GM12878 (cell line): ENCODE results near the gene ARSJ. TPM values are rescaled to one million over a fixed set of nuclear protein-coding genes. Genes with fewer than 3 reads are reported as not detected.

Experiments
- ATAC-seq: fragments of 200-7000 bp; cut with Tn5 transposase; 3 replicates; pipeline ENCODE4 v1.9.1; 2020; ENCODE audit warnings: mild to moderate bottlenecking, moderate library complexity
- BruUV-seq: library from RNA; stranded (reverse); fragments of 400-500 nt; replicated peaks from 2 replicates; lab custom pipeline; 2021; lab: Mats Ljungman, UMichigan
- CTCF ChIA-PET: fragments of 300-600 bp; sonication (Branson Sonifier 250); formaldehyde crosslinking; extraction: SDS; loops from one replicate; lab custom pipeline; 2021; ENCODE audit warnings: inconsistent platforms; lab: Yijun Ruan, JAX
- POLR2A ChIA-PET: fragments of 350-600 bp; formaldehyde crosslinking; extraction: SDS; loops from one replicate; lab custom pipeline; 2021; ENCODE audit warnings: inconsistent platforms; lab: Charles Lee
- RAD21 ChIA-PET: fragments of 300-600 bp; sonication (Branson Sonifier 250); formaldehyde crosslinking; loops from one replicate; lab custom pipeline; 2023; ENCODE audit warnings: antibody characterized with exemption; ENCODE audit not compliant: unreplicated experiment; lab: Charles Lee
- SMC1A ChIA-PET: fragments of 300-600 bp; sonication (Branson Sonifier 250); formaldehyde crosslinking; loops from one replicate; lab custom pipeline; 2023; ENCODE audit not compliant: unreplicated experiment, uncharacterized antibody; lab: Charles Lee
- DNase-seq: peaks from one replicate; pipeline ENCODE4 v3.0.0-alpha.2; 2011; ENCODE audit warnings: low read depth, low spot score
- FAIRE-seq: peaks from 3 replicates; lab custom pipeline; 2011; peaks lifted over from hg19 to GRCh38; lab: Jason Lieb, UNC
- H2AFZ ChIP-seq: 2 replicates; pipeline ENCODE4 v1.6.0; 2011; ENCODE audit warnings: low read depth, low read length, control low read depth; ENCODE audit not compliant: control insufficient read depth
- H3K27ac ChIP-seq: 2 replicates; pipeline ENCODE4 v1.5.1; 2011; ENCODE audit warnings: control low read depth; ENCODE audit not compliant: control insufficient read depth, insufficient read depth
- H3K27me3 ChIP-seq, 2 experiments: replicated peaks in 1 of 2; 2 replicates each; pipeline versions ENCODE4 v1.6.0 to v1.6.1; 2011; ENCODE audit warnings: low read length in 1 of 2; ENCODE audit not compliant: control insufficient read depth in 2 of 2, insufficient read depth in 2 of 2
- H3K36me3 ChIP-seq, 2 experiments: 2 replicates each; pipeline ENCODE4 v1.5.1; 2011; ENCODE audit warnings: low read length in 1 of 2; ENCODE audit not compliant: control insufficient read depth in 2 of 2, insufficient read depth in 2 of 2
- H3K4me1 ChIP-seq: 2 replicates; pipeline ENCODE4 v1.6.1; 2011; ENCODE audit warnings: mild to moderate bottlenecking, low read length, moderate library complexity, mixed read lengths; ENCODE audit not compliant: control insufficient read depth, insufficient read depth
- H3K4me2 ChIP-seq: 2 replicates; pipeline ENCODE4 v1.6.0; 2011; ENCODE audit warnings: control low read depth; ENCODE audit not compliant: control insufficient read depth, insufficient read depth
- H3K4me3 ChIP-seq: fragments of 200-600 bp; sonication (generic); 2 replicates; pipeline ENCODE4 v1.5.1; 2016
- H3K79me2 ChIP-seq: 2 replicates; pipeline ENCODE4 v1.6.0; 2011; ENCODE audit warnings: low read length; ENCODE audit not compliant: control insufficient read depth, insufficient read depth
- H3K9ac ChIP-seq: 2 replicates; pipeline ENCODE4 v1.8.0; 2011; ENCODE audit warnings: low read length, control low read depth, mixed read lengths; ENCODE audit not compliant: control insufficient read depth, insufficient read depth
- H3K9me3 ChIP-seq: replicated peaks from 3 replicates; pipeline ENCODE4 v1.5.1; 2011; ENCODE audit warnings: mild to moderate bottlenecking, low read length; ENCODE audit not compliant: control insufficient read depth, insufficient read depth
- H4K20me1 ChIP-seq: 2 replicates; pipeline ENCODE4 v1.6.0; 2011; ENCODE audit not compliant: control insufficient read depth, insufficient read depth
- BCLAF1 ChIP-seq: fragments of 450-650 bp; IDR thresholded peaks from 2 replicates; pipeline ENCODE4 v1.6.1; 2017; ENCODE audit warnings: antibody characterized with exemption, mild to moderate bottlenecking, moderate library complexity
- CEBPB ChIP-seq, 2 experiments: fragments of 150-350 bp in 1 of 2; IDR thresholded peaks; 2 replicates each; pipeline ENCODE4 v1.6.1; 2012 to 2014; ENCODE audit warnings: low read depth in 2 of 2, low read length in 2 of 2, borderline replicate concordance in 1 of 2, inconsistent platforms in 1 of 2
- KLF5 ChIP-seq: fragments of 450-650 bp; IDR thresholded peaks from 2 replicates; pipeline ENCODE4 v1.6.1; 2014; ENCODE audit warnings: mild to moderate bottlenecking; ENCODE audit not compliant: partially characterized antibody
- NBN ChIP-seq: fragments of 450-650 bp; IDR thresholded peaks from 2 replicates; pipeline ENCODE4 v1.6.1; 2016
- NFYA ChIP-seq: IDR thresholded peaks from 2 replicates; pipeline ENCODE4 v1.6.1; 2011; ENCODE audit warnings: low read depth, mild to moderate bottlenecking, low read length, improper control_type of control experiment, borderline replicate concordance
- NR2F1 ChIP-seq: fragments of 450-650 bp; conservative IDR thresholded peaks from 2 replicates; pipeline ENCODE4 v1.6.1; 2017; ENCODE audit warnings: mild to moderate bottlenecking
- PAX8 ChIP-seq: fragments of 450-650 bp; IDR thresholded peaks from 2 replicates; pipeline ENCODE4 v1.6.1; 2017; ENCODE audit warnings: mild to moderate bottlenecking, moderate library complexity
- RFX5 ChIP-seq: IDR thresholded peaks from 2 replicates; pipeline ENCODE4 v1.6.1; 2011; ENCODE audit warnings: low read depth, low read length, improper control_type of control experiment
- SREBF1 ChIP-seq: IDR thresholded peaks from 2 replicates; pipeline ENCODE4 v1.6.1; 2012; ENCODE audit warnings: mild to moderate bottlenecking, low read length
- STAT1 ChIP-seq: fragments of 450-650 bp; conservative IDR thresholded peaks from 2 replicates; pipeline ENCODE4 v1.6.1; 2014; ENCODE audit warnings: antibody characterized with exemption, mild to moderate bottlenecking
- WGBS: methylation state at CpG from one replicate; pipeline ENCODE4 v1.1.6; 2016; ENCODE audit warnings: low lambda C conversion rate; ENCODE audit not compliant: insufficient replicate concordance, insufficient coverage; ENCODE audit errors: missing lambda C conversion rate; 5-methylcytosine and 5-hydroxymethylcytosine counted together
- in situ Hi-C: fragments of 300-500 bp; cut with MboI; formaldehyde crosslinking; loops from 9 replicates; pipeline ENCODE4 v1.14.3; 2018; ENCODE audit warnings: mixed read lengths
- intact Hi-C: fragments of 100-400 bp; cut with micrococcal nuclease; formaldehyde crosslinking; loops from one replicate; pipeline ENCODE4 v1.14.2; 2022; ENCODE audit not compliant: unreplicated experiment
- polyA plus RNA-seq, 11 experiments: library from polyadenylated mRNA; depleted of rRNA in 4 of 11; unstranded in 6 of 11; stranded (reverse) in 5 of 11; fragments of >200 nt; fragmentation: Nextera tagmentation in 4 of 11; fragmentation: Illumina TruSeq in 1 of 11; extraction: Ambion mirVana in 4 of 11; extraction: Trizol in 1 of 11; gene quantifications; 1 replicate in 1 of 11; 2 replicates in 10 of 11; pipeline versions ENCODE4 v1.2.1 to v1.2.3, GENCODE V29; 2011 to 2016; ENCODE audit warnings: inconsistent platforms in 2 of 11, missing spikeins in 2 of 11, low read depth in 1 of 11
- total RNA-seq, 4 experiments: library from RNA; depleted of rRNA in 3 of 4; stranded (reverse); fragments of >200 nt in 3 of 4; fragmentation: Illumina TruSeq in 1 of 4; extraction: Trizol in 1 of 4; gene quantifications; 2 replicates each; pipeline versions ENCODE4 v1.2.1 to v1.2.3, GENCODE V29; 2013 to 2021
- TF ChIP-seq, protein P1 (sequence below): IDR thresholded peaks from 2 replicates; pipeline ENCODE4 v1.6.1; 2011; ENCODE audit warnings: low read depth, mild to moderate bottlenecking, low read length, moderate library complexity, borderline replicate concordance; ENCODE audit errors: extremely low read depth
- TF ChIP-seq, protein P2 (sequence below): IDR thresholded peaks from 2 replicates; pipeline ENCODE4 v1.6.1; 2012; ENCODE audit warnings: low read depth, low read length, improper control_type of control experiment
- TF ChIP-seq, protein P3 (sequence below): fragments of 450-650 bp; IDR thresholded peaks from 2 replicates; pipeline ENCODE4 v1.6.1; 2017; ENCODE audit warnings: mild to moderate bottlenecking, moderate library complexity

ARSJ gene
- total and polyA plus RNA-seq, 10 of the 15 experiments (the other 5 are each of a cell fraction or from before 2014, with no cell fraction given) = under 0.01 to 0.19 (median 0.04) TPM; not detected in 5

- no peaks in the 10 kb centered on the region for H3K79me2 ChIP-seq
- no peak for ATAC-seq
- H3K9me3 ChIP-seq = no peaks in the 10 kb centered on the region
- intact Hi-C loops (no loop called here), in situ Hi-C loops (no loop called here)
- ChIA-PET RAD21 (no interaction called here), CTCF (no interaction called here), SMC1A (interaction anchor here (0.8 kb wide), 1 partner anchor 38 kb away, joined by 3 read pairs; no protein-coding TSS in a partner anchor), POLR2A (no interaction called here)
- no peak for FAIRE-seq
- no peak for DNase-seq
- no peak overlapping the region for H3K4me3 ChIP-seq
- no peak overlapping the region for H3K27ac ChIP-seq
- no peak overlapping the region for H3K9ac ChIP-seq
- no peaks in the 10 kb centered on the region for H3K4me1 ChIP-seq
- no TSS peak for BruUV-seq
- no peaks in the 10 kb centered on the region for H4K20me1 ChIP-seq
- no peaks in the 10 kb centered on the region for H3K36me3 ChIP-seq
- no peak overlapping the region for H3K4me2 ChIP-seq
- H3K27me3 ChIP-seq = no peaks in the 10 kb centered on the region
- H2AFZ ChIP-seq = no peak overlapping the region
- 18% methylated on average over 5 of the region's 5 CpGs for WGBS
- TF ChIP-seq PAX8 (no peak), RFX5 (no peak), NR2F1 (no peak), BCLAF1 (no peak), NFYA (no peak), STAT1 (no peak), SREBF1 (no peak), NBN (no peak), KLF5 (no peak), CEBPB (IDR thresholded peaks at IDR 0.05; ENCODE audit: borderline replicate concordance in 1 of 2, low read depth in 2 of 2, low read length in 2 of 2) (no peak)
- TF ChIP-seq, protein P1, sequence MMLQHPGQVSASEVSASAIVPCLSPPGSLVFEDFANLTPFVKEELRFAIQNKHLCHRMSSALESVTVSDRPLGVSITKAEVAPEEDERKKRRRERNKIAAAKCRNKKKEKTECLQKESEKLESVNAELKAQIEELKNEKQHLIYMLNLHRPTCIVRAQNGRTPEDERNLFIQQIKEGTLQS = no peak
- TF ChIP-seq, protein P2, sequence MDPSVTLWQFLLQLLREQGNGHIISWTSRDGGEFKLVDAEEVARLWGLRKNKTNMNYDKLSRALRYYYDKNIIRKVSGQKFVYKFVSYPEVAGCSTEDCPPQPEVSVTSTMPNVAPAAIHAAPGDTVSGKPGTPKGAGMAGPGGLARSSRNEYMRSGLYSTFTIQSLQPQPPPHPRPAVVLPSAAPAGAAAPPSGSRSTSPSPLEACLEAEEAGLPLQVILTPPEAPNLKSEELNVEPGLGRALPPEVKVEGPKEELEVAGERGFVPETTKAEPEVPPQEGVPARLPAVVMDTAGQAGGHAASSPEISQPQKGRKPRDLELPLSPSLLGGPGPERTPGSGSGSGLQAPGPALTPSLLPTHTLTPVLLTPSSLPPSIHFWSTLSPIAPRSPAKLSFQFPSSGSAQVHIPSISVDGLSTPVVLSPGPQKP = no peak
- TF ChIP-seq, protein P3, sequence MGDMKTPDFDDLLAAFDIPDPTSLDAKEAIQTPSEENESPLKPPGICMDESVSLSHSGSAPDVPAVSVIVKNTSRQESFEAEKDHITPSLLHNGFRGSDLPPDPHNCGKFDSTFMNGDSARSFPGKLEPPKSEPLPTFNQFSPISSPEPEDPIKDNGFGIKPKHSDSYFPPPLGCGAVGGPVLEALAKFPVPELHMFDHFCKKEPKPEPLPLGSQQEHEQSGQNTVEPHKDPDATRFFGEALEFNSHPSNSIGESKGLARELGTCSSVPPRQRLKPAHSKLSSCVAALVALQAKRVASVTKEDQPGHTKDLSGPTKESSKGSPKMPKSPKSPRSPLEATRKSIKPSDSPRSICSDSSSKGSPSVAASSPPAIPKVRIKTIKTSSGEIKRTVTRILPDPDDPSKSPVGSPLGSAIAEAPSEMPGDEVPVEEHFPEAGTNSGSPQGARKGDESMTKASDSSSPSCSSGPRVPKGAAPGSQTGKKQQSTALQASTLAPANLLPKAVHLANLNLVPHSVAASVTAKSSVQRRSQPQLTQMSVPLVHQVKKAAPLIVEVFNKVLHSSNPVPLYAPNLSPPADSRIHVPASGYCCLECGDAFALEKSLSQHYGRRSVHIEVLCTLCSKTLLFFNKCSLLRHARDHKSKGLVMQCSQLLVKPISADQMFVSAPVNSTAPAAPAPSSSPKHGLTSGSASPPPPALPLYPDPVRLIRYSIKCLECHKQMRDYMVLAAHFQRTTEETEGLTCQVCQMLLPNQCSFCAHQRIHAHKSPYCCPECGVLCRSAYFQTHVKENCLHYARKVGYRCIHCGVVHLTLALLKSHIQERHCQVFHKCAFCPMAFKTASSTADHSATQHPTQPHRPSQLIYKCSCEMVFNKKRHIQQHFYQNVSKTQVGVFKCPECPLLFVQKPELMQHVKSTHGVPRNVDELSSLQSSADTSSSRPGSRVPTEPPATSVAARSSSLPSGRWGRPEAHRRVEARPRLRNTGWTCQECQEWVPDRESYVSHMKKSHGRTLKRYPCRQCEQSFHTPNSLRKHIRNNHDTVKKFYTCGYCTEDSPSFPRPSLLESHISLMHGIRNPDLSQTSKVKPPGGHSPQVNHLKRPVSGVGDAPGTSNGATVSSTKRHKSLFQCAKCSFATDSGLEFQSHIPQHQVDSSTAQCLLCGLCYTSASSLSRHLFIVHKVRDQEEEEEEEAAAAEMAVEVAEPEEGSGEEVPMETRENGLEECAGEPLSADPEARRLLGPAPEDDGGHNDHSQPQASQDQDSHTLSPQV = no peak
Observed at GRCh38 chr4:113998079-113998478, 18.6 kb upstream of the ARSJ start.
